H1 (cell line): ENCODE data around the gene ARL6IP6.
"Not testable (repeated sequence)": the region's sequence is repeated elsewhere in the genome, so short reads cannot be mapped to it uniquely, and the experiment has no call there.

Experiments
- CHD7 ChIP-seq: fragments of 300-600 bp; sonication (generic); IDR thresholded peaks from 2 replicates; pipeline ENCODE4 v1.7.1; 2012; ENCODE audit warnings: low read length, moderate library complexity, mild to moderate bottlenecking, inconsistent platforms; ENCODE audit not compliant: insufficient replicate concordance
- CTCF ChIP-seq, 3 experiments: IDR thresholded peaks; 1 replicate in 2 of 3; 2 replicates in 1 of 3; pipeline versions ENCODE4 v1.5.1 to v1.6.1; 2011; ENCODE audit warnings: low read length in 3 of 3, mild to moderate bottlenecking in 3 of 3, inconsistent platforms in 2 of 3, low read depth in 1 of 3, moderate library complexity in 1 of 3; ENCODE audit not compliant: insufficient read depth in 1 of 3; ENCODE audit errors: control extremely low read depth in 1 of 3
- MAX ChIP-seq: IDR thresholded peaks from 2 replicates; pipeline ENCODE4 v1.6.1; 2012; ENCODE audit warnings: inconsistent platforms
- POLR2A ChIP-seq, 2 experiments: IDR thresholded peaks; 1 replicate in 1 of 2; 2 replicates in 1 of 2; pipeline ENCODE4 v1.6.1; 2011; ENCODE audit warnings: low read depth in 2 of 2, low read length in 2 of 2, mild to moderate bottlenecking in 2 of 2; ENCODE audit errors: control extremely low read depth in 1 of 2
- RNF2 ChIP-seq: fragments of 200-900, 300-1000 bp; sonication (generic); IDR thresholded peaks from 2 replicates; pipeline ENCODE4 v1.7.1; 2016; ENCODE audit warnings: borderline replicate concordance, low read depth, mild to moderate bottlenecking, antibody characterized with exemption, low read length; ENCODE audit not compliant: poor library complexity, severe bottlenecking; ENCODE audit errors: missing control alignments
- SP1 ChIP-seq: IDR thresholded peaks from 2 replicates; pipeline ENCODE4 v1.6.1; 2011; ENCODE audit warnings: low read depth, low read length

GRCh38 chr2:152747751-152748150, 29.3 kb downstream of the ARL6IP6 start:
- TF ChIP-seq POLR2A (IDR thresholded peaks at IDR 0.05; ENCODE audit: control extremely low read depth in 1 of 2, low read depth in 2 of 2, low read length in 2 of 2); CTCF (IDR thresholded peaks at IDR 0.05; ENCODE audit: control extremely low read depth in 1 of 3, insufficient read depth in 1 of 3, low read depth in 1 of 3, low read length in 3 of 3); SP1; CHD7; RNF2; MAX: not testable (repeated sequence)
